ENCODE results near the gene RNF114. TPM values are rescaled to one million over a fixed set of nuclear protein-coding genes. Genes with fewer than 3 reads are reported as not detected.

The RNF114 gene
- total and polyA plus RNA-seq, 2 donors (not counting 3 experiments of a cell fraction or from before 2014, with no cell fraction given): 45.8 to 81.7 TPM

GRCh38 chr20:49990271-49990720 is 54.1 kb downstream of the RNF114 start:
- Histone ChIP-seq H3K9me3 (replicated peaks; ENCODE audit: control insufficient read depth, insufficient read depth, low read length) (no peaks in the 10 kb centered on the region), H3K9ac (replicated peaks; ENCODE audit: extremely low read depth, insufficient read depth, low read length) (peak overlapping the region; percentile 74), H3K27me3 (ENCODE audit: control insufficient read depth in 2 of 2, insufficient read depth in 2 of 2, low read length in 2 of 2) (no peaks in the 10 kb centered on the region), H3K4me1 (ENCODE audit: control insufficient read depth, extremely low read depth, insufficient read depth, low read length) (peaks cover 50% of the 10 kb centered on the region), H4K20me1 (replicated peaks; ENCODE audit: control insufficient read depth, extremely low read depth, insufficient read depth, low read length) (no peaks in the 10 kb centered on the region), H3K79me2 (ENCODE audit: control insufficient read depth, insufficient read depth, low read length) (peaks cover 32% of the 10 kb centered on the region), H3K9me1 (replicated peaks; ENCODE audit: control insufficient read depth, extremely low read depth, insufficient read depth, low read length) (no peaks in the 10 kb centered on the region), H2AFZ (ENCODE audit: low read depth, low read length) (peak overlapping the region; percentile 1), H3K4me2 (ENCODE audit: insufficient read depth, low read length) (no peak overlapping the region), H3K4me3 (replicated peaks in 1 of 3; ENCODE audit: insufficient read depth in 1 of 3, low read depth in 1 of 3, low read length in 3 of 3) (no peak overlapping the region), H3K27ac (ENCODE audit: insufficient read depth, low read depth, low read length) (peak overlapping the region; percentile 94), H3K36me3 (ENCODE audit: control insufficient read depth in 2 of 2, extremely low read depth in 1 of 2, insufficient read depth in 2 of 2, low read length in 2 of 2) (peaks cover 8 to 9% of the 10 kb centered on the region in 2 experiments)
- DNase-seq (ENCODE audit: low read depth, low spot score) (no peak), FAIRE-seq (no peak)
- POLR2A ChIA-PET: interaction anchor here (0.7 kb wide), 1 partner anchor 68 kb away, joined by 3 read pairs; no protein-coding TSS in a partner anchor
- dilution Hi-C loops (cut with MboI; ENCODE audit: extremely low pct_ligation_motif_present, low sequenced_read_pairs): no loop called here
- no peak for TF ChIP-seq EZH2 (IDR thresholded peaks at IDR 0.05; ENCODE audit: borderline replicate concordance, low read depth, low read length, severe bottlenecking)
- intact Hi-C loops (cut with micrococcal nuclease): no loop called here
- no TSS peak for BruUV-seq (replicated peaks)
- CTCF ChIA-PET: interaction anchor here (0.8 to 23.6 kb wide), 8 partner anchors 10 to 77 kb away, joined by 3 to 1187 read pairs (median 6); no protein-coding TSS in a partner anchor

DNA sequence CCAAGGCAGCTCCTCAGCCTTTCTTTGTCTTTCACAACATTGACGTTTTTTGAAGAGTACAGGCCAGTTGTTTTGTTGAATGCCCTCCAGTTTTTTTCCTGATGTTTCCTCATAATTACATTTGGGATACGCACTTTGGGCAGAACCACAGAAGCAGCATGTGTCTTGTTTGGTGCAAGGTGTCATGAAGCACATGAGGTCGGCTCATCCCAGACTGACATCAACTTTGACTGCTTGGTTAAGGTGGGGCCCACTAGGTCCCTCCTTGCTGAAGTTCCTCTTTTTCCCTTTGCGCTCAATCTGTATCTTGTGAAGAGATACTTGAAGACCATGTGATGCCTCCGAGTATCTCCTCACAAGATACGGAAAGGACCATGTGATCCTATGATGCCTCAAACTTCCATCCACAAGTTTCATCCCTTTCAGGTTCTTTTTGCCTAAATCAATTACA is 57.1 kb downstream of the RNF114 start:
- no peak overlapping the region for H3K4me2 ChIP-seq (ENCODE audit: insufficient read depth, low read length)
- FAIRE-seq (no peak), DNase-seq (ENCODE audit: low read depth, low spot score) (no peak)
- intact Hi-C loops (cut with micrococcal nuclease): no loop called here
- no peak overlapping the region for H2AFZ ChIP-seq (ENCODE audit: low read depth, low read length)
- no peaks in the 10 kb centered on the region for H3K9me1 ChIP-seq (replicated peaks; ENCODE audit: control insufficient read depth, extremely low read depth, insufficient read depth, low read length)
- H3K27me3 ChIP-seq (ENCODE audit: control insufficient read depth in 2 of 2, insufficient read depth in 2 of 2, low read length in 2 of 2): no peaks in the 10 kb centered on the region
- no TSS peak for BruUV-seq (replicated peaks)
- TF ChIP-seq POLR2AphosphoS5 (IDR thresholded peaks at IDR 0.05; ENCODE audit: insufficient read depth, low read depth, low read length) (no peak), GATA2 (IDR thresholded peaks at IDR 0.05; ENCODE audit: insufficient read depth, insufficient read length, low read depth, low read length) (no peak), MAX (IDR thresholded peaks at IDR 0.05; ENCODE audit: insufficient read depth, insufficient read length) (no peak), MYC (IDR thresholded peaks at IDR 0.05; ENCODE audit: low read depth, low read length) (no peak), EZH2 (IDR thresholded peaks at IDR 0.05; ENCODE audit: borderline replicate concordance, low read depth, low read length, severe bottlenecking) (no peak), JUN (IDR thresholded peaks at IDR 0.05; ENCODE audit: borderline replicate concordance, insufficient read depth, insufficient read length, low read depth) (no peak), FOS (IDR thresholded peaks at IDR 0.05; ENCODE audit: borderline replicate concordance, insufficient read depth, low read length) (no peak), POLR2A (IDR thresholded peaks at IDR 0.05; ENCODE audit: low read depth, low read length) (no peak)
- TF ChIP-seq, protein P1, sequence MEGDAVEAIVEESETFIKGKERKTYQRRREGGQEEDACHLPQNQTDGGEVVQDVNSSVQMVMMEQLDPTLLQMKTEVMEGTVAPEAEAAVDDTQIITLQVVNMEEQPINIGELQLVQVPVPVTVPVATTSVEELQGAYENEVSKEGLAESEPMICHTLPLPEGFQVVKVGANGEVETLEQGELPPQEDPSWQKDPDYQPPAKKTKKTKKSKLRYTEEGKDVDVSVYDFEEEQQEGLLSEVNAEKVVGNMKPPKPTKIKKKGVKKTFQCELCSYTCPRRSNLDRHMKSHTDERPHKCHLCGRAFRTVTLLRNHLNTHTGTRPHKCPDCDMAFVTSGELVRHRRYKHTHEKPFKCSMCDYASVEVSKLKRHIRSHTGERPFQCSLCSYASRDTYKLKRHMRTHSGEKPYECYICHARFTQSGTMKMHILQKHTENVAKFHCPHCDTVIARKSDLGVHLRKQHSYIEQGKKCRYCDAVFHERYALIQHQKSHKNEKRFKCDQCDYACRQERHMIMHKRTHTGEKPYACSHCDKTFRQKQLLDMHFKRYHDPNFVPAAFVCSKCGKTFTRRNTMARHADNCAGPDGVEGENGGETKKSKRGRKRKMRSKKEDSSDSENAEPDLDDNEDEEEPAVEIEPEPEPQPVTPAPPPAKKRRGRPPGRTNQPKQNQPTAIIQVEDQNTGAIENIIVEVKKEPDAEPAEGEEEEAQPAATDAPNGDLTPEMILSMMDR (IDR thresholded peaks at IDR 0.05; ENCODE audit: extremely low read depth in 1 of 2, insufficient read depth in 1 of 2, low read depth in 1 of 2, low read length in 2 of 2): no peak
- no peak overlapping the region for H3K4me3 ChIP-seq (replicated peaks in 1 of 3; ENCODE audit: insufficient read depth in 1 of 3, low read depth in 1 of 3, low read length in 3 of 3)
- no peaks in the 10 kb centered on the region for H3K9me3 ChIP-seq (replicated peaks; ENCODE audit: control insufficient read depth, insufficient read depth, low read length)
- no peak overlapping the region for H3K9ac ChIP-seq (replicated peaks; ENCODE audit: extremely low read depth, insufficient read depth, low read length)
- peaks cover 2 to 4% of the 10 kb centered on the region in 2 experiments for H3K36me3 ChIP-seq (ENCODE audit: control insufficient read depth in 2 of 2, extremely low read depth in 1 of 2, insufficient read depth in 2 of 2, low read length in 2 of 2)
- ChIA-PET POLR2A (interaction anchor here (0.7 kb wide), 1 partner anchor 152 kb away, joined by 9 read pairs; no protein-coding TSS in a partner anchor), CTCF (interaction anchor here (1.2 kb wide), 1 partner anchor 12 kb away, joined by 4 read pairs; no protein-coding TSS in a partner anchor)
- no peaks in the 10 kb centered on the region for H4K20me1 ChIP-seq (replicated peaks; ENCODE audit: control insufficient read depth, extremely low read depth, insufficient read depth, low read length)
- H3K4me1 ChIP-seq (ENCODE audit: control insufficient read depth, extremely low read depth, insufficient read depth, low read length): peaks cover 20% of the 10 kb centered on the region
- dilution Hi-C loops (cut with MboI; ENCODE audit: extremely low pct_ligation_motif_present, low sequenced_read_pairs): no loop called here
- H3K79me2 ChIP-seq (ENCODE audit: control insufficient read depth, insufficient read depth, low read length): peaks cover 1% of the 10 kb centered on the region
- H3K27ac ChIP-seq (ENCODE audit: insufficient read depth, low read depth, low read length): no peak overlapping the region

Data from endothelial cell of umbilical vein (primary cell).